HL-60 (cell line): ENCODE data around the gene CLDN3.
"Not testable (repeated sequence)": the region's sequence is repeated elsewhere in the genome, so short reads cannot be mapped to it uniquely, and the experiment has no call there.

ENCODE experiments used
- DNase-seq, 2 experiments: peaks; one replicate each; pipeline ENCODE4 v3.0.0-alpha.2; 2010 to 2020; ENCODE audit warnings: low read depth in 1 of 2, low spot score in 1 of 2
- H3K27ac ChIP-seq: fragments of 250-450 bp; sonication (Bioruptor Pico); replicated peaks from 2 replicates; pipeline ENCODE4 v1.5.1; 2020; ENCODE audit warnings: mild to moderate bottlenecking, moderate library complexity
- H3K27me3 ChIP-seq: fragments of 250-450 bp; sonication (Bioruptor Pico); 2 replicates; pipeline ENCODE4 v1.5.1; 2021; ENCODE audit warnings: mild to moderate bottlenecking, moderate library complexity; ENCODE audit not compliant: insufficient read depth, poor library complexity, severe bottlenecking
- H3K4me3 ChIP-seq: replicated peaks from 2 replicates; pipeline ENCODE4 v1.5.1; 2011; ENCODE audit warnings: mild to moderate bottlenecking, control low read depth, low read length; ENCODE audit not compliant: insufficient read depth
- GABPA ChIP-seq: IDR thresholded peaks from 2 replicates; pipeline ENCODE4 v1.6.1; 2012; ENCODE audit warnings: low read depth
- POLR2AphosphoS5 ChIP-seq: IDR thresholded peaks from 2 replicates; pipeline ENCODE4 v1.6.1; 2012; ENCODE audit warnings: low read depth
- SPI1 ChIP-seq: IDR thresholded peaks from 2 replicates; pipeline ENCODE4 v1.6.1; 2012; ENCODE audit warnings: low read depth, mild to moderate bottlenecking, borderline replicate concordance
- TF ChIP-seq, protein P1 (sequence below): IDR thresholded peaks from 2 replicates; pipeline ENCODE4 v1.6.1; 2012; ENCODE audit warnings: low read depth; ENCODE audit not compliant: insufficient replicate concordance
- TF ChIP-seq, protein P2 (sequence below): IDR thresholded peaks from one replicate; pipeline ENCODE4 v1.5.1; 2011; ENCODE audit warnings: low read length, control low read depth, inconsistent platforms; ENCODE audit not compliant: insufficient read depth

CLDN3 gene

DNA sequence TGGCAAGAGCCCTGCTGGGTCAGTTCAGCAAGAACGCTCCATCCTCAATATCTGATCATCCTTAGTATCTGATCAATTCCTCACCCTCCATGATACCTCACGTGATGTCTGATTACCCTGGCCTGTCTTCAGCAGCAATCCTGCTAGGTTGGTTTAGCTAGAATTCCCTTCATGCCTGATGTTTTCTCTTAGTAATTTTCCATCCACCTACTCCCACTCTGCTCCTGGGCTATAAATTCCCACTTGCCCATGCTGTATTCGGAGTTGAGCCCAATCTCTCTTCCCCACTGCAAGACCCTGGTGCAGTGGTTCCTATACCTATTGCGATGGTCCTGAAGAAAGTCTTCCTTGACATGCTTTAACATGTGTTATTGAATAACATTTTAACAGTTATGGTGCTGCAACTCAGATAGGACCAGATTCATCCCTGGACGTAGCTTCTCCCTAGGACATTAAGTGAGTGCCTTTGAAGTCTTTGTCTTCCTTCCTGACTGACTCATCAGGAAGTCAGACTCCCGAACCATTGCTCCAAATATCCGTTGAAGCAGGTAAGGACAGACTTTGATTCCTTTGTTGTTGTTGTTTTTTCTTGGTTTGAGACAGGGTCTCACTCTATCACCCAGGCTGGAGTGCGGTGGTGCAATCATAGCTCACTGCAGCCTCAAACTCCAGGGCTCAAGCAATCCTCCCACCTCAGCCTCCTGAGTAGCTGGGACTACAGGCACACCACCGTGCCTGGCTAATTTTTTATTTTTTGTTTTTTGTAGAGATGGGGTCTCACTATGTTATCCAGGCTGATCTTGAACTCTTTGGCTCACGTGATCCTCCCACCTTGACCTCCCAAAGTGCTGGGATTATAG lies 29.4 kb upstream of the CLDN3 start:
- DNase-seq = no peak
- no peak for TF ChIP-seq SPI1
- TF ChIP-seq GABPA = no peak
- no peak for TF ChIP-seq POLR2AphosphoS5
- TF ChIP-seq, protein P1, sequence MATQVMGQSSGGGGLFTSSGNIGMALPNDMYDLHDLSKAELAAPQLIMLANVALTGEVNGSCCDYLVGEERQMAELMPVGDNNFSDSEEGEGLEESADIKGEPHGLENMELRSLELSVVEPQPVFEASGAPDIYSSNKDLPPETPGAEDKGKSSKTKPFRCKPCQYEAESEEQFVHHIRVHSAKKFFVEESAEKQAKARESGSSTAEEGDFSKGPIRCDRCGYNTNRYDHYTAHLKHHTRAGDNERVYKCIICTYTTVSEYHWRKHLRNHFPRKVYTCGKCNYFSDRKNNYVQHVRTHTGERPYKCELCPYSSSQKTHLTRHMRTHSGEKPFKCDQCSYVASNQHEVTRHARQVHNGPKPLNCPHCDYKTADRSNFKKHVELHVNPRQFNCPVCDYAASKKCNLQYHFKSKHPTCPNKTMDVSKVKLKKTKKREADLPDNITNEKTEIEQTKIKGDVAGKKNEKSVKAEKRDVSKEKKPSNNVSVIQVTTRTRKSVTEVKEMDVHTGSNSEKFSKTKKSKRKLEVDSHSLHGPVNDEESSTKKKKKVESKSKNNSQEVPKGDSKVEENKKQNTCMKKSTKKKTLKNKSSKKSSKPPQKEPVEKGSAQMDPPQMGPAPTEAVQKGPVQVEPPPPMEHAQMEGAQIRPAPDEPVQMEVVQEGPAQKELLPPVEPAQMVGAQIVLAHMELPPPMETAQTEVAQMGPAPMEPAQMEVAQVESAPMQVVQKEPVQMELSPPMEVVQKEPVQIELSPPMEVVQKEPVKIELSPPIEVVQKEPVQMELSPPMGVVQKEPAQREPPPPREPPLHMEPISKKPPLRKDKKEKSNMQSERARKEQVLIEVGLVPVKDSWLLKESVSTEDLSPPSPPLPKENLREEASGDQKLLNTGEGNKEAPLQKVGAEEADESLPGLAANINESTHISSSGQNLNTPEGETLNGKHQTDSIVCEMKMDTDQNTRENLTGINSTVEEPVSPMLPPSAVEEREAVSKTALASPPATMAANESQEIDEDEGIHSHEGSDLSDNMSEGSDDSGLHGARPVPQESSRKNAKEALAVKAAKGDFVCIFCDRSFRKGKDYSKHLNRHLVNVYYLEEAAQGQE = no peak
- TF ChIP-seq, protein P2, sequence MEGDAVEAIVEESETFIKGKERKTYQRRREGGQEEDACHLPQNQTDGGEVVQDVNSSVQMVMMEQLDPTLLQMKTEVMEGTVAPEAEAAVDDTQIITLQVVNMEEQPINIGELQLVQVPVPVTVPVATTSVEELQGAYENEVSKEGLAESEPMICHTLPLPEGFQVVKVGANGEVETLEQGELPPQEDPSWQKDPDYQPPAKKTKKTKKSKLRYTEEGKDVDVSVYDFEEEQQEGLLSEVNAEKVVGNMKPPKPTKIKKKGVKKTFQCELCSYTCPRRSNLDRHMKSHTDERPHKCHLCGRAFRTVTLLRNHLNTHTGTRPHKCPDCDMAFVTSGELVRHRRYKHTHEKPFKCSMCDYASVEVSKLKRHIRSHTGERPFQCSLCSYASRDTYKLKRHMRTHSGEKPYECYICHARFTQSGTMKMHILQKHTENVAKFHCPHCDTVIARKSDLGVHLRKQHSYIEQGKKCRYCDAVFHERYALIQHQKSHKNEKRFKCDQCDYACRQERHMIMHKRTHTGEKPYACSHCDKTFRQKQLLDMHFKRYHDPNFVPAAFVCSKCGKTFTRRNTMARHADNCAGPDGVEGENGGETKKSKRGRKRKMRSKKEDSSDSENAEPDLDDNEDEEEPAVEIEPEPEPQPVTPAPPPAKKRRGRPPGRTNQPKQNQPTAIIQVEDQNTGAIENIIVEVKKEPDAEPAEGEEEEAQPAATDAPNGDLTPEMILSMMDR = no peak
- no peak overlapping the region for H3K27ac ChIP-seq
- no peak overlapping the region for H3K4me3 ChIP-seq
- no peaks in the 10 kb centered on the region for H3K27me3 ChIP-seq

DNA sequence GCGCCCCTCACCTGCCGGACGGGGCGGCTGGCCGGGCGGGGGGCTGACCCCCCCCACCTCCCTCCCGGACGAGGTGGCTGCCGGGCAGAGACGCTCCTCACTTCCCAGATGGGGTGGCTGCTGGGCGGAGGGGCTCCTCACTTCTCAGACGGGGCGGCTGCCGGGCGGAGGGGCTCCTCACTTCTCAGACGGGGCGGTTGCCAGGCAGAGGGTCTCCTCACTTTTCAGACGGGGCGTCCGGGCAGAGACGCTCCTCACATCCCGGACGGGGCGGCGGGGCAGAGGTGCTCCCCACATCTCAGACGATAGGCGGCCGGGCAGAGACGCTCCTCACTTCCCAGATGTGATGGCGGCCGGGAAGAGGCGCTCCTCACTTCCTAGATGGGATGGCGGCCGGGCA lies 27.1 kb upstream of the CLDN3 start:
- H3K4me3 ChIP-seq, H3K27ac ChIP-seq, DNase-seq, H3K27me3 ChIP-seq: not testable (repeated sequence)

DNA sequence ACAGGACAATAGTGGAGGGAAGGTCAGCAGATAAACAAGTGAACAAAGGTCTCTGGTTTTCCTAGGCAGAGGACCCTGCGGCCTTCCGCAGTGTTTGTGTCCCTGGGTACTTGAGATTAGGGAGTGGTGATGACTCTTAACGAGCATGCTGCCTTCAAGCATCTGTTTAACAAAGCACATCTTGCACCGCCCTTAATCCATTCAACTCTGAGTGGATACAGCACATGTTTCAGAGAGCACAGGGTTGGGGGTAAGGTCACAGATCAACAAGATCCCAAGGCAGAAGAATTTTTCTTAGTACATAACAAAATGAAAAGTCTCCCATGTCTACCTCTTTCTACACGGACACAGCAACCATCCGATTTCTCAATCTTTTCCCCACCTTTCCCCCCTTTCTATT lies 26.6 kb upstream of the CLDN3 start:
- not testable (repeated sequence) for H3K27ac ChIP-seq, DNase-seq, H3K4me3 ChIP-seq, H3K27me3 ChIP-seq

GRCh38 chr7:73795188-73795587 lies 25.1 kb upstream of the CLDN3 start:
- not testable (repeated sequence) for DNase-seq, H3K4me3 ChIP-seq, H3K27me3 ChIP-seq, H3K27ac ChIP-seq

DNA sequence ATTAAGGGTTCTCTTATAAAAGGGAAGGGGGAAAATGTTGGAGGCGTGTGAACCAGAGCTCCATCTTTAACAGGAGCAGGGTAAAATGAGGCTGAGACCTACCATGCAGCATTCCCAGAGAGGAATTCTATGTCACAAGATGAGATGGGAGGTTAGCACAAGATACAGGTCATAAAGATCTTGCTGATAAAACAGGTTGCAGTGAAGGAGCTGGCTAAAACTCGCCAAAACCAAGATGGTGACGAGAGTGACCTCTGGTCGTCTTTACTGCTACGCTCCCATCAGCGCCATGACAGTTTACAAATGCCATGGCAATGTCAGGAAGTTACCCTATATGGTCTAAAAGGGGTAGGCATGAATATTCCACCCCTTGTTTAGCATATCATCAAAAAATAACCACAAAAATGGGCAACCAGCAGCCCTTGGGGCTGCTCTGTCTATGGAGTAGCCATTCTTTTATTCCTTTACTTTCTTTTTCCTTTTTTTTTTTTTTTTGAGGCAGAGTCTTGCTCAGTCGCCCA lies 21.2 kb upstream of the CLDN3 start:
- H3K4me3 ChIP-seq, DNase-seq, H3K27ac ChIP-seq, H3K27me3 ChIP-seq: not testable (repeated sequence)

DNA sequence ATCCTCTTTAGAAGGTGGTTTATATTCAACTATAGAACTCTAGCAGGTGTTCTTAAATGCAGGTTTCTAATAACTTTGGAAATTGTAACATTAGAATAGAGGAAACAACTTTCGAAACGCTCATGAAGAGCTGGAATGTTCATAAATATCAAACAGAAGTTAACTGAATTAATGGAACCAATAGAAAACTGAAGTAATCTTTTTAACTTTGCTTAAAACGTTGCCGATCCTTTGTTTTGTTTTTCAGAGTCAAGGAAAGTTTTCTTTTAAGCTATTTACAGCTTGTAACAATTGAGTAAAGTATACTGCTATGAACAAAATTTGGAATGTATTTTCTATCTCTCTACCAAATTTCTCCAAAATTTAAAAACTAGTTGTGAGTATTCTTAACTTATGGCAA lies 19.0 kb upstream of the CLDN3 start:
- TF ChIP-seq SPI1 (no peak), GABPA (no peak)
- Histone ChIP-seq H3K4me3 (no peak overlapping the region), H3K27me3 (no peaks in the 10 kb centered on the region), H3K27ac (no peak overlapping the region)
- DNase-seq = no peak

DNA sequence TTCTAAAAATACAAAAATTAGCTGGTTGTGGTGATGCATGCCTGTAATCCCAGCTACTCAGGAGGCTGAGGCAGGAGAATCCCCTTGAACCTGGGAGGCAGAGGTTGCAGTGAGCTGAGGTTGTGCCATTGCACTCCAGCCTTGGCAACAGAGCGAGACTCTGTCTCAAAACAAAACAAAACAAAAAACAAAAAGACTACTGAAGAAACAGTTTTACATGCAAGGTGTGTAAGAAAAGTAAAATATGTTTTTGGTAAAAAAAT lies 17.6 kb upstream of the CLDN3 start:
- H3K27me3 ChIP-seq, H3K4me3 ChIP-seq, DNase-seq, H3K27ac ChIP-seq: not testable (repeated sequence)

DNA sequence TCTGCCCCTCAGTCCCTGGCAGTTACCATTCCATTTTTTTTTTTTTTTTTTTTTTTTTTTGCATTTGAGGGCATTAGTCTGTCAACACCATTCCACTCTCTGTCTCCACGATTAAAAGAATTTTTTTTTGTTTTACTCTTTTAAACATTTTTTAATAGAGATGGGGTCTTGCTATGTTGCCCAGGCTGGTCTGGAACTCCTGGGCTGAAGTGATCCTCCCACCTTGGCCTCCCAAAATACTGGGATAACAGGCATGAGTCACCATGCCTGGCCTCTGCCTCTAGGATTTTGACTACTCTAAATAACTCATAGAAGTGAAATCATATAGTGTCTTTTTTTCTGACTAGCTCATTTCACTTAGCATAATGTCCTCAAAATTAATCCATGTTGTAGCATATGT lies 16.5 kb upstream of the CLDN3 start:
- Histone ChIP-seq H3K4me3 (no peak overlapping the region), H3K27me3 (no peaks in the 10 kb centered on the region), H3K27ac (no peak overlapping the region)
- TF ChIP-seq, protein P1 = no peak
- TF ChIP-seq, protein P2 = no peak
- no peak for TF ChIP-seq SPI1
- TF ChIP-seq POLR2AphosphoS5 = no peak
- no peak for TF ChIP-seq GABPA
- no peak for DNase-seq
